NCI-H1105 treated with DMSO at 0.1 percent for 48 hours (cell line): Measurements from ENCODE around the gene VIPR2.
"Not testable (repeated sequence)": the region's sequence is repeated elsewhere in the genome, so short reads cannot be mapped to it uniquely, and the experiment has no call there.

Experiments used
- DNase-seq: peaks from one replicate; lab custom pipeline; 2025; lab: John Stamatoyannopoulos, UW

Gene VIPR2

GRCh38 chr7:159007996-159008389 lies 136.7 kb downstream of the VIPR2 start:
- no peak for DNase-seq

DNA sequence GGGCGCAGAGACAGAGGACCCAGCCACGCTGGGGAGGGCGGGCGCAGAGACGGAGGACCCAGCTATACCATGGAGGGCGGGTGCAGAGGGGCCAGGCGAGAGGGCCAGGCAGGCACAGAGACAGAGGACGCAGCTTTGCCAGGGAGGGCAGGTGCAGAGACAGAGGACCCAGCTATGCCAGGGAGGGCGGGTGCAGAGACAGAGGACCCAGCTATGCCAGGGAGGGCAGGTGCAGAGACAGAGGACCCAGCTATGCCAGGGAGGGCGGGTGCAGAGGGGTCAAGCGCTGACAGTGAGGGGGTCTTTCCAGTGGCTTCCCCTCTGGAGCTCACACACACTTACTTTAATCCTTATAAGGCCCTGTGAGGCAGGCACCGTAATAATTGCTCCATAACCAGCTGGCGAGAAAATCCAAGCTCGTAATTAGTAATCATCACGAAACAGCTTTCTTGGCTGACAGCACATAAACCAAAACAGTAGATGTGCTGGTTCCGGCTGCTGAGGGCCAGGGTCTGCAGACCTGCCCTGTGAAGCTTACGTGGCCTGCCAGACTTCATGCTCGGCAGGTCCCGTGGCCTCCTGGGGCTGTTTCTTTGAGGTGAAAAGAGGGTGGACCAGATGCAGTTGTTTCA lies 137.2 kb downstream of the VIPR2 start:
- peak; percentile 51 for DNase-seq

GRCh38 chr7:159006610-159007130 lies 138.0 kb downstream of the VIPR2 start:
- DNase-seq = no peak

- not testable (repeated sequence) for DNase-seq
Observed at GRCh38 chr7:159006022-159006609, 138.6 kb downstream of the VIPR2 start.

GRCh38 chr7:159005618-159006017 lies 139.0 kb downstream of the VIPR2 start:
- no peak for DNase-seq

DNA sequence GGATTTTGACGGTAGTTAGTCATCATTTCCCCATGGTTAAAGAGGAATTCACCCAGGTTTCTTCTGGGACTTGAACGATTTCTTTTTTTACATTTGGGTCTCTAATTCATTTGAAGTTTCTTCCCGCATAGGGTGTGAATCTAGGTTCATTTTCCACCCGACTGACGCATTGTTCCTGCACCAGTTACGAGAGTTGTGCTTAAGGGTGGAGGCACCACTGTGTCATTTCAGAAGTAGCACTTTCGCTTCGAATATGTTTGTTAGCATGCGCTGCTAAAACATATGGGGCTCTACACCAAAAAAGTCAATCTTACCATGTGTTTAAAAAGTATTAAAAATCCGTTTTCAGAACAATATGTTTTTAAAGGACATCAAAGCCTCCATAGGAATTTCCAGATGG lies 140.3 kb downstream of the VIPR2 start:
- no peak for DNase-seq

GRCh38 chr7:159001811-159002210 lies 142.9 kb downstream of the VIPR2 start:
- no peak for DNase-seq

- DNase-seq = no peak
Observed at GRCh38 chr7:159000859-159001435, 143.7 kb downstream of the VIPR2 start.

DNA sequence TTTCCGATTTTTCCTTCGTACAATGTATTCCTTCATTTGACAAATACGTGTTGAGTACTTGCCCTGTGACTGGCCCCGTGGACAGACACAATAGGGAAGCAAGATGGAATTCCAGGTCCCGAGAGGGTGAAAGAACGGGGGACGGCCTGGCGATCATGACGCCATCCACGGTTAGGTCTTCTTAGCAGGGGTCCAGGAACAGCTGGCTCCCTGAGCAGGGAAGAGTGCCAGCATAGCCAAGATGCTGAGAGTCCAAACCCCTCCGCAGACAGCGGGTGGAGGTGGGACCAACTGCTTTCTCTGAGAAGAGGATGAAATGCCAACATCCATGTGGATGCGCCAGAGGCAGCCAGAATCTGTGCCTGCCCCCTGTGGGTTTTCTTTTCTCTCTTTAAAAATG lies 144.6 kb downstream of the VIPR2 start:
- no peak for DNase-seq

- no peak for DNase-seq
Observed at GRCh38 chr7:158999496-158999895, 145.2 kb downstream of the VIPR2 start.

DNA sequence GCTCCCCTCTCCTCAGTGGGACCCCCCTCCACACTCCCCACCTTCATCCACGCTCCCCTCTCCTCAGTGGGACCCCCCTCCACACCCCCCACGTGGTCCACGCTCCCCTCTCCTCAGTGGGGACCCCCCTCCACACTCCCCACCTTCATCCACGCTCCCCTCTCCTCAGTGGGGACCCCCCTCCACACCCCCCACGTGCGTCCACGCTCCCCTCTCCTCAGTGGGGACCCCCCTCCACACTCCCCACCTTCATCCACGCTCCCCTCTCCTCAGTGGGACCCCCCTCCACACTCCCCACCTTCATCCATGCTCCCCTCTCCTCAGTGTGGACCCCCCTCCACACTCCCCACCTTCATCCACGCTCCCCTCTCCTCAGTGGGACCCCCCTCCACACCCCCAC lies 146.4 kb downstream of the VIPR2 start:
- DNase-seq = not testable (repeated sequence)

DNA sequence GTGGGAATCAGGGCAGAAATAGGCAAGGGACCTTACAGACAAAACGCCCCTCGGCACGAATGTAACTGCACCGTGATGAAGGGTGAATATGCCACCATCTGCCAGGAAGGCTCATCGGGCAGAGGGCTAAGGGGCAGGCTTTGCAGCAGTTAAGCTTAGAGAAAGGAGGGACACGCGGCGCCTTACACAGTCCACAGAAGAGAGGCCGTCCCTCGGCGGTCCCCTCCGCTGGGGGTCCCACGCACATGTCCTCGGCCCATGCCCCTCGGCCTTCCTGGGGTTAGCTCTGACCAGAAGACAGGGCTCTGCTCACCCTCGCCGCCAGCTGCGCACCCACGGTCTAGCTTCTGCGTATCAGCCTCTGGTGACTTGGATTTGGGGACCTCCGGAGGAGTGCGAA lies 147.2 kb downstream of the VIPR2 start:
- DNase-seq = peak; percentile 17

DNA sequence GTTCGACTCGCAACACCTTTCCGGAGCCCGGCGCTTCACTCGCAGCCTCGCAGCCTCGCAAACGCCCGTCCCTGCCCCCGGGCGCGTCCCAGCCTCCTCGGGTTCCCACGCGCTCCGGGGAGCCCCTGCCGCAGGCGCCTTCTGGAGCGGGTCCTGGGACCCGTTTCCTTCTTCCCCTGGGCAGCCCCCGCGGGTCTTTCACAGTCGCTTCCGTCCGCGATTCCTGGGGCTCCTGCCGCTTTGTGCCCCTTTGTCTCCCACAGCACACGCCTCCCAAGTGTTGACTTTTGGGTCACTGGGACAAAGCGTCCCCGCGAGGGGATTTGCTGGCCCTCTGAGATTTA lies 147.6 kb downstream of the VIPR2 start:
- no peak for DNase-seq

GRCh38 chr7:158996214-158997109 lies 148.2 kb downstream of the VIPR2 start:
- DNase-seq = no peak

- no peak for DNase-seq
Observed at GRCh38 chr7:158995514-158995913, 149.2 kb downstream of the VIPR2 start.

DNA sequence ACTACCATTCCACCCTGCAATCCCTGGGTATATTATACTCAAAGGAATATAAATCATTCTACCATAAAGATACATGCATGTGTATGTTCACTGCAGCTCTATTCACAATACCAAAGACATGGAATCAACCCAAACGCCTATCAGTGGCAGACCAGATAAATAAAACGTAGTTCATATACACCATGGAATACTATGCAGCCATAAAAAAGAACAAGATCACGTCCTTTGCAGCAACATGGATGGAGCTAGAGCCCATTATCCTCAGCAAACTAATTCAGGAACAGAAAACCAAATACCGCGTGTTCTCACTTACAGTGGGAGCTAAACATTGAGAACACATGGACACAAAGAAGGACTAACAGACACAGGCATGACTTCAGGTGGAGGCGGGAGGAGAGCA lies 150.0 kb downstream of the VIPR2 start:
- no peak for DNase-seq

DNA sequence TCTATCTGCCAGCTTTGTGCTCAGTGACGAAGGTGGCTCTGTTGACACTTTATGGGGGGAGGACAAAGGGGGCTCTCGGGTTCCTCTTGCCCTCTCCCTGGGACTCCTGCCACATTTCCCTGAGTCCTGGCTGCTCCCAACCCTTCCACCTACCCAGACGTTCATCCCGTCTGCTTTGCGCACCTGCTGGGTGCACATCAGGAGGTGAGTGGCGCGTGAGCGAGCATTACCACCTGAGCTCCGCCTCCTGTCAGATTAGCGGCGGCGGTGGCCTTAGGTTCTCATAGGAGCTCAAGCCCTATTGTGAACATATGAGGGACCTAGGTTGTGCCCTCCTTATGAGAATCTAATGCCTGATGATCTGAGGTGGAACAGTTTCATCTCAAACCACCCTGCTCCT lies 151.1 kb downstream of the VIPR2 start:
- no peak for DNase-seq

DNA sequence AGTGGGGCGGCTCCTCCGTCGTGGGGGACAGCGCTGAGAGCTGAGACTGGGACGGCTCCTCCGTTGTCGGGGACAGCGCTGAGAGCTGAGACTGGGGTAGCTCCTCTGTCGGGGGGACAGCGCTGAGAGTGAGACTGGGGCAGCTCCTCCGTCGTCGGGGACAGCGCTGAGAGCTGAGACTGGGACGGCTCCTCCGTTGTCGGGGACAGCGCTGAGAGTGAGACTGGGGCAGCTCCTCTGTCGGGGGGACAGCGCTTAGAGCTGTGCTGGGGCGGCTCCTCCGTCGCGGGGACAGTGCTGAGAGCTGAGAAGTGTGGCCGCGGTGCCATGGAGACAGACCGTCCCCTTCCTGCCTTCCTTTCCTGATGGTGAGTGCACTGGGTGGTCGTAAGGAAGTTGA lies 151.9 kb downstream of the VIPR2 start:
- no peak for DNase-seq

DNA sequence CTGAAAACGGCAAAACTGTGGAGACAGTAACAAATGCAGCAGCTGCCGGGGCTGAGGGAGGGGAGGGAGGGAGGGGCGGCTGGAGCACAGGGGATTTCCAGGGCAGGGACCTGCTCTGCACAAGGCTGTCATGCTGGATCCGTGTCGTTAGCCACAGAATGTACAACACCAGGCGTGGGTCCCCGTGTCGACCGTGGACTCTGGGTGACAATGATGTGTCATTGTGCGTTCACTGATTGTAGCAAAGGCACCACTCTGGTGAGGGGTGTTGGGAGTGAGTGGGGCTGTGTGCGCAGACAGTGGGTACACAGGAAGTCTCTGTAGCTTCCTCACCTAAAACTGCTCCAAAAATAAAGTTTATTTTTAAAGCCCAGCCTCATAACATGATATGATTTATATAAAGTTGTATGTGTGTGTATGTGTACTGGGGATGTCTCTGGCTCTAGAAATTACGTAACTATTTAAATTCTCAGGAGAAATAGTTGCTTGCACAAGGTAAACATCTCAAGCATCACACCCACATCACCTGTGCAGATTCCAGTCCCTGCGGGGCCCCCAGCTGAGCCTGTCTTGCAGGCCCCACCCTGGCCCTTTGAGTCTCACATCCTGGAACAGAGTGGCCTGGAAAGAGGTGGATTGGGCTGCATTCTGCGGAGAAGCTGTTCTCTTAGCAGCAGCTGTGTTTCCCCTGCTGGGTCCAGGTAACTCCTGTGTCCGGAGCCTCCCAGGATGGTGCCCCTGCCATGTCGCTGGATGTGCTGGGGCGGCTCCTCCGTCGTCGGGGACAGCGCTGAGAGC lies 152.6 kb downstream of the VIPR2 start:
- DNase-seq = no peak

- no peak for DNase-seq
Observed at GRCh38 chr7:158988996-158989395, 155.7 kb downstream of the VIPR2 start.

DNA sequence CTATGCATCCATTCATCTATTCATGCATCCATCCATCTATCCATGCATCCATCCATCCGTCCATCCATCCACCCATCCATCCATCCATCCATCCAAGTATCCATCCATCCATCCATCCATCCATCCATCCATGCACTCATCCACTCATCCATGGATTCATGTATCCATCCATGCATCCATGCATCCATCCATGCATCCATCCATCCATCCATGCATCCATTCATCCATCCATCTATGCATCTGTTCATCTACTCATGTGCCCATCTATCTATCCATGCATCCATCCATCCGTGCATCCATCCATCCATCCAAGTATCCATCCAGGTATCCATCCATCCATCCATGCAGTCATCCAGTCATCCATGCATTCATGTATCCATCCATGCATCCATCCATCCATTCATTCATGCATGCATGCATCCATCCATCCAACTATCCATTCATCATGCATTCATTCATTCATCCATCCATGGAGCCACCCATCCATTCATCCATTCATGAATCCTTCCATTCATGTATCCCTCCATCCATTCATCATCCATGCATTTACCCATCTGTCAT lies 156.3 kb downstream of the VIPR2 start:
- no peak for DNase-seq

- DNase-seq = no peak
Observed at GRCh38 chr7:158987691-158988090, 157.0 kb downstream of the VIPR2 start.
